GM18520 (cell line): ENCODE data around the gene NEU4.
"Not testable (repeated sequence)": the region's sequence is repeated elsewhere in the genome, so short reads cannot be mapped to it uniquely, and the experiment has no call there.

Source experiments
- ATAC-seq: cut with Tn5 transposase; IDR thresholded peaks from one replicate; pipeline ENCODE4 v1.9.1; 2021; ENCODE audit not compliant: unreplicated experiment

Gene NEU4

DNA sequence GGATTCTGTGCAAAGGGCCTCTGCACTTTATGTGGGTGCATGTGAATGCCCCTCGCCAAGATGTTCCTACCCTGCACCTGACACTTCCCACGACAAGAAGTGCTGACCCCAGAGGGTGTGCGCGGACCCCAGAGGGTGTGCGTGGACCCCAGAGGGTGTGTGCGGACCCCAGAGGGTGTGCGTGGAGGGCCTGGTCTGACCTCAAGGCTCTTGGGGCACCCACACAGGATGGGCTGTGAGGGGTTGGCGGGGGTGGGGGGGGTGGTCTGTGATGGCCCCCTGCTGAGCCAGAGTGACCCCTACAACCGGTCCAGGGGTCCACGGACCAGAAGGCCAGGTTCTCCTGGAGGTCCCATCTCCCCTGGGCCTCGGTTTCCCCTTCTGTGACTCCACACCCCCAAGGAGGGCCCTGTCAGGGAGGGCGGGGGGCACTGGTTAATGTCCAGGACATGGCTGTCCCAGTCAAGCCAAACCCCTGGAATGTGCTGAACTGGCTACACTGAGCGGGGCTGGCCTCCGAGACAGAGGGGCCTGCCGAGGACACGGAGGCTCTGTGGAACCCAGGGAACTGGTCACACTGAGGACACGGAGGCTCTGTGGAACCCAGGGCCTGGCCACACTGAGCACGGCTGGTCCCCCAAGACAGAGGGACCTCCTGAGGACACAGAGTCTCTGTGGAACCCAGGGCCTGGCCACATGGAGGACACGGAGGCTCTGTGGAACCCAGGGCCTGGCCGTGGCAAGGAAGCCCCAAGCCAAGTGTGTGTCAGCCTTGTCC is 3.1 kb downstream of the NEU4 start:
- ATAC-seq = no peak

DNA sequence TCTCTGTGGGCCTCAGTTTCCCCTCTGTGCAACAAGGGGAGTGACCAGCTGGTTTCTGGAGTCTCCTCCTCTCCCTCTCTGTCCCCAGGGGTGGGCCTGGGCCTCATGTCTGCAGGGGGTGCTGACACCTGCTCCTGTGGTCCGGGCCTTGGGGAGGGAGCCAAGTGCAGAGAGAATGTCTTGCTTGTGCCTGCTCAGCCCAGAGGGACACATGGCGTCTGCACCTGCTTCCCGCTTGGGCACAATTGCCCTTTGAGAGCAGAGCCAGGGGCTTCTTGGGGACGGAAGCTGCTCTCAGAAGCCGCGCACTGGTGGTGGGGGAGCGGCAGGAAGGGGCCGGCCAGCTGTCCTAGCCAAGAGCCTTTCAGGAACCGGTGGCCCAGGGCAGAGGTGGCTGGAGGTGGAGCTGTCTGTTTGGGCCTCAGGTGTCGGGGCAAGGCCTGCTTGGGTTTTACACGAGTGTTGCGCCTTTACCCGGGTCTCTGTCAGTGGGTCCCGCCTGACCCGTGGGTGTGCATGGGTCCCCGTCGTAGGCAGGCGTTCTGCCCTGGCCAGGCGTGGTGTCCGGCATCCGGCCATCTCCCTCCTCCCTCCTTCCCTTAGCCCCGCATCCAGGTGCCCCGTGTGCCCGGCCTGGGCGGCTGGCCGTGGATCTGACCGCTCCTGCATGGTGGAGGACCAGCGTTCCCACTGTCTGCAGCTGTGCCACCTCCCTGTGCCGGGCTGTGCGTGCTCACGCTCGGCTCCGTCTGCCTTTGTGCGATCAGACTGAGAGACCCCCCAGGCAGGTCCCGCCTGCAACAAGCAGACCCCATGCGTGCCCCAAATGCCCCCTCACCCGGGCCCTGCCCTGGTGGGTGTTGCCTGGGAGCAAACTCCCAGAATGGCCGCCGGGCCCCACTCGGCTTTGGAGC is 4.0 kb downstream of the NEU4 start:
- no peak for ATAC-seq

DNA sequence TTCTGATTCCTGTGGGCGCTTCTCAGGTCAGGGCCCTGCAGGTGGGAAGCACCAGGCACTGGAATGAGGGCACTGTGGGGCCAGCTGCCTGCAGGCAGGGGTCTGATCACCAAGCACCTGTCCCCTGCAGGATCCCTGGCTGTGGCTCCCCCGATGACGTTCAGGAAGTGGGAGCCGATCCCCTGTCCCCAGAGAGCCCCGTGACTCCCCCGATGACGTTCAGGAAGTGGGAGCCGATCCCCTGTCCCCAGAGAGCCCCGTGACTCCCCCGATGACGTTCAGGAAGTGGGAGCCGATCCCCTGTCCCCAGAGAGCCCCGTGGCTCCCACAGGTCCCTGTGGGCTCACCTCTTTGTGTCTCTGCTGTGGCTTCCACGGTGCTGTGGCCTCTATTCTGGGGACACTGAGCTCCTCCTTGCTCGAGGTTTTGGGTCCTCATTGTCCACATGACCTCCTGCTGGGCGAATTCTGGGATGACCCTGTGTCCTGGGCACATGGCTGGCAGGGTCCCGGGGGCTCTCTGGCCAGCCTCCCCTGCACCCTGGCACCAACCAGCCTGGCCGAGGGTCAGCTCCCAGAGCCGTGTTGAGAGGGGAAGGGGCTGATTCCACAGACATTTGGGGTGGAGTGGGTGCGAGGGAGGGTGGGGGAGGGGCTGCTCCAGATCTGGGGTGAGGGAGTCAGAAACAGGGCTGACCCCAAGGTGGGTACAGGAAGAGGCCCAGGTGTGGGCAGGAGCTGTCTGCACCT is 4.8 kb downstream of the NEU4 start:
- ATAC-seq = no peak

GRCh38 chr2:241814393-241814642 is 5.3 kb downstream of the NEU4 start:
- no peak for ATAC-seq

DNA sequence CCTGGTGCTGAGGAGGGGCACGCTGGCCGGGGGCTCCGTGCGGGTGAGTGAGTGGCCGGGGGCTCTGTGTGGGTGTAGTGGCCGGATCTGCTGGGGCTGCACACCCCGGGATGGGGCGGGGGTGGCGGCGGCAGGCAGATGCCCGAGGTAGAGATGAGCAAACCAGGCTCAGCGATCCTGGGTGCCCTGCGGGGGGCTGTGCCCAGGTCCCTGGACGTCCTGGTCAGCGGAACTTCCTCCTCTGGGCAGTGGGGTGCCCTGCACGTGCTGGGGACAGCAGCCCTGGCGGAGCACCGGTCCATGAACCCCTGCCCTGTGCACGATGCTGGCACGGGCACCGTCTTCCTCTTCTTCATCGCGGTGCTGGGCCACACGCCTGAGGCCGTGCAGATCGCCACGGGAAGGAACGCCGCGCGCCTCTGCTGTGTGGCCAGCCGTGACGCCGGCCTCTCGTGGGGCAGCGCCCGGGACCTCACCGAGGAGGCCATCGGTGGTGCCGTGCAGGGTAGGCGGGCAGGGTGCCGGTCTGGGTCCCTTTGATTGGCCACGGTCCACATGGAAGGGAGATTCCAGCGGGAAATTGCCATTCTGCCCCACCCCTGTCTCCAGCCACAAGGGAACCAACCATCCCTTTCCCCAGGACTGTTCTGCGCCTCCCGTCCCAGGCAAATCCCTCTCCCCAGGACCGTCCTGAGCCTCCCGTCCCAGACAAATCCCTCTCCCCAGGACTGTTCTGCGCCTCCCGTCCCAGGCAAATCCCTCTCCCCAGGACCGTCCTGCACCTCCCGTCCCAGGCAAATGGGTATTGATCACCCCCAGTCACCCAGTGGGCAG is 5.9 kb downstream of the NEU4 start:
- ATAC-seq = no peak

- ATAC-seq = no peak
These were observed 6.8 kb downstream of the NEU4 start for GRCh38 chr2:241815477-241816430.

DNA sequence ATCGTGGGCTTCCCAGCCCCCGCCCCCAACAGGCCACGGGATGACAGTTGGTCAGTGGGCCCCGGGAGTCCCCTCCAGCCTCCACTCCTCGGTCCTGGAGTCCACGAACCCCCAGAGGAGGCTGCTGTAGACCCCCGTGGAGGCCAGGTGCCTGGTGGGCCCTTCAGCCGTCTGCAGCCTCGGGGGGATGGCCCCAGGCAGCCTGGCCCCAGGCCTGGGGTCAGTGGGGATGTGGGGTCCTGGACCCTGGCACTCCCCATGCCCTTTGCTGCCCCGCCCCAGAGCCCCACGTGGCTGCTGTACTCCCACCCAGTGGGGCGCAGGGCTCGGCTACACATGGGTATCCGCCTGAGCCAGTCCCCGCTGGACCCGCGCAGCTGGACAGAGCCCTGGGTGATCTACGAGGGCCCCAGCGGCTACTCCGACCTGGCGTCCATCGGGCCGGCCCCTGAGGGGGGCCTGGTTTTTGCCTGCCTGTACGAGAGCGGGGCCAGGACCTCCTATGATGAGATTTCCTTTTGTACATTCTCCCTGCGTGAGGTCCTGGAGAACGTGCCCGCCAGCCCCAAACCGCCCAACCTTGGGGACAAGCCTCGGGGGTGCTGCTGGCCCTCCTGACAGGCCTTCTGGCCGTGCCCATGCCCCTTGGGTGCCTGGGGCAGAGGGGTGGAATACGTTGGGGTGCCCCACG is 7.6 kb downstream of the NEU4 start:
- ATAC-seq = no peak

- no peak for ATAC-seq
These were observed 8.3 kb downstream of the NEU4 start for GRCh38 chr2:241817126-241817820.

GRCh38 chr2:241817821-241818215 is 8.8 kb downstream of the NEU4 start:
- not testable (repeated sequence) for ATAC-seq

DNA sequence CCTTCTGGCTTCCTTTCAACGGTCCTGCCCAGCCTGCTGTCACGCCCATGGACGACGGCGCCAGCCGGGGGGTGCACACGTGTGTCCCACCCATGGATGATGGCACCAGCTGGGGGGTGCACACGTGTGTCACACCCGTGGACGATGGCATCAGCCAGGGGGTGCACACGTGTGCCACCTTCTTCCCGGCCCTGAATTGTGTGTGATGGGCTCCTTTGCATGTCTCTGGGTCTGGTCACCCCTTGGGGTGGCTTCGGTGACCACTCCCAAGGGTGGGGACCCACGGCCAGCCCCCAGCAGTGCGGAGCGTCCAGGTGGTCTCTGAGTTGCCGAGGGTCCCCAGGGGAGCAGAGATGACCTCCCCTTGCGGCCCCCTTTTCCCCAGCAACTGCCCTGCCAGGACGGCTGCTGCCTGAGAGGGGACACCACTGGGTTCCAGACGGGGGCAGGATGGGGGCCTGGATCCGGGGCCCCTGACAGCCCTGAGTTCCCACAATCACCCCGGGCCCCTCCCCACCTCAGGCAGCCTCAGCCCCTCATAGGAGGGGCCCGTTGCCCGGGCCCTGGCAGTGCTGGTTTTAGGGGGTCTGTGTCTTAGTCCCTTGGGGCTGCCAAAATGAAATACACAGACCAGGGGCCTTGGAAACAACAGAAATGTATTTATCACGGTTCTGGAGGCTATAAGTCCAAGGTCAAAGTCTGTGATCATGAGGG is 9.4 kb downstream of the NEU4 start:
- no peak for ATAC-seq

DNA sequence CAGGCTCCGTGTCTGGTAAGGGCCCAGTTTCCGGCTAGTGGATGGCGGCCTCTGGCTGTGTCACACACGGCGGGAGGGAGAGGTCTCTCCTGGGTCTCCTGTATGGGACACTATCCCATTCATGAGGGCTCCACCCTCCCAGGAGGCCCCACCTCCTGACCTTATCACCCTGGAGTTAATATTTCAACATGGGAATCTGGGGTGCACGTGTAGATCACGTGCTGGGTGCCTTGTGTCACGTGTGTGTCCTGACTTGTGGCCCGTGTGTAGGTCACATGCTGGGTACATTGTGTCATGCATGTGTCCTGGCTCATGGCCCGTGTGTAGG is 9.9 kb downstream of the NEU4 start:
- ATAC-seq = no peak

DNA sequence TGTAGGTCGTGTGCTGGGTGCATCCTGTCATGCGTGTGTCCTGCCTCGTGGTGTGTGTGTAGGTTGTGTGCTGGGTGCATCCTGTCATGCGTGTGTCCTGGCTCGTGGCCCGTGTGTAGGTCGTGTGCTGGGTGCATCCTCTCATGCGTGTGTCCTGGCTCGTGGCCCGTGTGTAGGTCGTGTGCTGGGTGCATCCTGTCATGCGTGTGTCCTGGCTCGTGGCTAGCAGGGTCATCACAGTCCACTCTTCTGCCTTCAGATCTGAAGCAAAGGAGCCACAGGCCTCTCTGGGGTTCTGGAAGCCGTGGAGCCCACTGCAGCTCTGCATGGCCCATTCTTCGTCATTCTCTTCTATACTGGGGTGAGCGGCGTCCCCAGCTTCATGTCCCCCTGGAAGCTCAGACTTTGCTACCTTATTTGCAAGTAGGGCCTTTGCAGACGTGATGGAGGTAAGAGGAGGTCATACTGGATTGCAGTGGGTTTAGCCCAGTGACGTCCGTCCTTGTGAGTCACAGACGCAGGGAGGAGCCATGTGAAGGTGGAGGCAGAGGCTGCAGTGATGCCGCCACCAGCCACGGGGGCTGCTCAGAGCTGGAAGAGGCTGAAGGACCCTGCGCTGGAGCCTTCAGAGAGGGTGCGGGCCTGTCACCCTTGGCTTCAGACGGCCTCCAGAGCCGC is 11.1 kb downstream of the NEU4 start:
- ATAC-seq = not testable (repeated sequence)

- ATAC-seq = no peak
These were observed 11.8 kb downstream of the NEU4 start for GRCh38 chr2:241820625-241821384.

- no peak for ATAC-seq
These were observed 12.7 kb downstream of the NEU4 start for GRCh38 chr2:241821460-241822263.

GRCh38 chr2:241822264-241822623 is 13.3 kb downstream of the NEU4 start:
- ATAC-seq = no peak
